GM21447 (cell line): ENCODE data around the gene AREL1.
A peak's percentile ranks its signal among the peaks of the same experiment; 100 is the strongest.
"Not testable (repeated sequence)": the region's sequence is repeated elsewhere in the genome, so short reads cannot be mapped to it uniquely, and the experiment has no call there.

ENCODE experiments used
- ATAC-seq: cut with Tn5 transposase; IDR thresholded peaks from one replicate; pipeline ENCODE4 v1.9.1; 2021; ENCODE audit not compliant: unreplicated experiment

Gene AREL1, protein sequence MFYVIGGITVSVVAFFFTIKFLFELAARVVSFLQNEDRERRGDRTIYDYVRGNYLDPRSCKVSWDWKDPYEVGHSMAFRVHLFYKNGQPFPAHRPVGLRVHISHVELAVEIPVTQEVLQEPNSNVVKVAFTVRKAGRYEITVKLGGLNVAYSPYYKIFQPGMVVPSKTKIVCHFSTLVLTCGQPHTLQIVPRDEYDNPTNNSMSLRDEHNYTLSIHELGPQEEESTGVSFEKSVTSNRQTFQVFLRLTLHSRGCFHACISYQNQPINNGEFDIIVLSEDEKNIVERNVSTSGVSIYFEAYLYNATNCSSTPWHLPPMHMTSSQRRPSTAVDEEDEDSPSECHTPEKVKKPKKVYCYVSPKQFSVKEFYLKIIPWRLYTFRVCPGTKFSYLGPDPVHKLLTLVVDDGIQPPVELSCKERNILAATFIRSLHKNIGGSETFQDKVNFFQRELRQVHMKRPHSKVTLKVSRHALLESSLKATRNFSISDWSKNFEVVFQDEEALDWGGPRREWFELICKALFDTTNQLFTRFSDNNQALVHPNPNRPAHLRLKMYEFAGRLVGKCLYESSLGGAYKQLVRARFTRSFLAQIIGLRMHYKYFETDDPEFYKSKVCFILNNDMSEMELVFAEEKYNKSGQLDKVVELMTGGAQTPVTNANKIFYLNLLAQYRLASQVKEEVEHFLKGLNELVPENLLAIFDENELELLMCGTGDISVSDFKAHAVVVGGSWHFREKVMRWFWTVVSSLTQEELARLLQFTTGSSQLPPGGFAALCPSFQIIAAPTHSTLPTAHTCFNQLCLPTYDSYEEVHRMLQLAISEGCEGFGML

DNA sequence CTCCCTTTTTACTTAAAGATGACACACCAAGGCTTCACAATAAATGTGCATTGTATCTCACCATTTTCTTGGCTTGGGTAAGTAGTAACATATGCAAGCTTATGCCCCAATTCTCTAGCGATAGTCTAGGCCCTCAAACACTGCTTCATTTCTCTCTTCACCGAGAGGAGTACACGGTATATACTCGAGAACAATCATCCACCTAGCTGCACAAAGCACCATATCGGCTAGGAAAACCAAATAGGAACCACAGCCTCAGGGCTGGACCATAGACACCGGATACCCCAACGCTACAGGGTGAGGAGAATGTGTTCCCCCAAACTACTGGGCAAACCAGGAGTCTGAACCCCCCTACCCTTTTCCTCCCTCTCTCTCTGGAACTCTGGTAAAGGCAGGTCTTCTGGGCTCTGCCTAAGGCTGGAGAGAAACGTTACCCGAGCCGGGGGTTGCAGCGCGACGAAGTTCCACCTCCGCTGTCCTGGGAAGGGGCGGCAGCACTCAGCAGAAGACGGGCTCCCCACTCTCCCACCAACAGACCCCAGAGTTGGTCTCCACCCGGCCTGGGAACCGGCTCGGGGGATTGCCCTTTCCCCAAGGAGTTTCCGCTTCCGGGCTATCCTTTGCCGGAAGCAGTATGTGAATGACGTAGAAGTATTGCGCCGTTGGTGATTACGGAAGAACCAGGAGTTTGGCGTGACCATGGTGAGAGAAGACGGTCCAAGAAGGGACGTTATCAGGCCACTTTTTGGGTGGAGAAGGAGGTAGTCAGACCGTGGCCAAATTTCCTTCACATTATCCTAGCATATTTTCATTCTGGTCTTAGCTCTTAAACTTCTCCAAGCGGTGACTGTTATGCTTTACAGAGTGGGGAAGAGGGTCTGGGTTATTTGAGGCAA lies at the start of gene AREL1, which contains the start of gene FCF1:
AREL1 (minus strand) TSS at position 582 of the 896 bp plus-strand sequence. CDS start 27,465 bp downstream, outside the sequence.
FCF1 (plus strand) TSS at position 646 of the 896 bp plus-strand sequence; CDS start at position 700, 54 bp downstream.
- ATAC-seq, result peak; percentile 95

DNA sequence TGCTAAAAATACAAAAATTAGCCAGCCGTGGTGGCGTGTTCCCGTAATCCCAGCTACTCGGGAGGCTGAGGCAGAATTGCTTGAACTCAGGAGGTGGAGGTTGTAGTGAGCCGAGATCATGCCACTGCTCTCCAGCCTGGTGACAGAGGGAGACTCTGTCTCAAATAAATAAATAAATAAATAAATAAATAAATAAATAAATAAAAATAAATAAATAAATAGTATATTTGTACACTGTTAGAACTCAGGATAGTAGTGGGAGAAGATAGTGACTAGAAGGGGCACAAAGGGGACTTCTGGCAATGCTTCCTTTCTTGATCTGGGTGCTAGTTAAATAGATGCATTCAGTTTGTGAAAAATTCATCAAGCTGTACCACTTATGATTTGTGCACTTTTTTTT lies 45.6 kb upstream of the AREL1 start:
- not testable (repeated sequence) for ATAC-seq

DNA sequence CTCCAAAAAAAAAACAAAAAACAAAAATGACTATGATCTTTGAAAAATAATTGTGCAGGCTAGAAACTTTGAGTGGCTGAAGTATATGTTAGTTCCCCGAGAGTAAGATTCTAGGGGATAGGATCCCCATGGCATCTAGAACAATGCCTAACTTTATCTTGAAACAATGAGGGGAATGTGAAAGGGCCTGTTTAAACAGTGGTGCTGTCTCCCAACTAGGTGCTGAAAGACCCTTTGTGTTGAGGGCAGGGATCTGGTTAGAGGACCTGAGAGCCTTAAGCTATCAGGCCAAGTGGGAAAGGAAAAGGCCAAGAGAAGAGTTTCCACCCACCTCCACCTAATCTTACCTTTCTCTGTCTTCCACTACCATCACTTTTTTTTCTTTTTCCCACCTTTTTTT lies 43.4 kb upstream of the AREL1 start:
- no peak for ATAC-seq

DNA sequence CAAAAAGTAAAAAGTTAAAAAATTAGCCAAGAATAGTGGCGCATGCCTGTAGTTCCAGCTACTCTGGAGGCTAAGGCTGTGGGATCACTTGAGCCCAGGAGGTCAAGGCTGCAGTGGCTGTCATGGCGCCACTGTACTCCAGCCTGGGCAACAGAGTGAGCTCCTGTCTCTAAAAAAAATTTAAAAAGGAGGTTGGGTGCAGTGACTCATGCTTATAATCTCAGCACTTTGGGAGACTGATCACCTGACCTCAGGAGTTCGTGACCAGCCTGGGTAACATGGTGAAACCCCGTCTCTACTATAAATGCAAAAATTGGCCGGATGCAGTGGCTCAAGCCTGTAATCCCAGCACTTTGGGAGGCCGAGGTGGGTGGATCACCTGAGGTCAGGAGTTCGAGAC lies 42.0 kb upstream of the AREL1 start:
- no peak for ATAC-seq

DNA sequence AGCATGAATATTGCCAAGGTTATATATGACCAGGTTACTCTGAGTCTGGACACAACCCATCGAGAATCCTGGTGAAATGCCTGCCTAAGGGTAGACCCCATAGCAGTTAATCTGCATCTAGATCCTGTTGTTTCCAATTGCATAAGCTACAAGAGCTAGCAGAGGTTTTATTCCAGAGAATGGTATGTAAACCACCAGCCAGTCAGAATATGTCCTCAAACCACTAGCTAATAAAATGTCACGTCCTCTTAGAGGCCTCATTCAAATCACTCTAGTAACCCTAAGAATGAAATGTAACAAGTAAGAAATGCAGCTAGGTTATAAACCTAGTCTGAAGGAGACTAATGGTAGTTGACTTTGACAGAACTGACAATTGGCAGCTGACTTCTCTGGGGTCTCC lies 41.3 kb upstream of the AREL1 start:
- no peak for ATAC-seq

DNA sequence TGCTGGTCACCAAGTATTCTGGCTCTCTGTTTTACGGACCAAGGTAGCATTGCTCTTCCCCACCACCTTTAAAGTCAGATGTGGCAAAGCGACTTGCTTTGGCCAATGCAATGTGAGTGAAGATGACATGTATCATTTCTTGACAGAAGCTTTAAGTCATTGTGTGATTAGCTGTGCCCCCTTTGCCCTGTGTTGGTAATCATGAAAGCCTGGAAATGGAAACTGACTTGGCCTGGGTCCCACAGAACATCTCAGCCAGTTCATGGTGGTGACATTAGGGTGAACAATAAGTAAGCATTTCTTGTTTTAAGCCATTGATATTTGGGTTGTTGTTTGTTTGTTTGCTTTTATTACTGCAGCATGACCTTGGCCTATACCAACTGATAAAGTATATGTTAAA lies 34.4 kb upstream of the AREL1 start:
- ATAC-seq, result no peak

DNA sequence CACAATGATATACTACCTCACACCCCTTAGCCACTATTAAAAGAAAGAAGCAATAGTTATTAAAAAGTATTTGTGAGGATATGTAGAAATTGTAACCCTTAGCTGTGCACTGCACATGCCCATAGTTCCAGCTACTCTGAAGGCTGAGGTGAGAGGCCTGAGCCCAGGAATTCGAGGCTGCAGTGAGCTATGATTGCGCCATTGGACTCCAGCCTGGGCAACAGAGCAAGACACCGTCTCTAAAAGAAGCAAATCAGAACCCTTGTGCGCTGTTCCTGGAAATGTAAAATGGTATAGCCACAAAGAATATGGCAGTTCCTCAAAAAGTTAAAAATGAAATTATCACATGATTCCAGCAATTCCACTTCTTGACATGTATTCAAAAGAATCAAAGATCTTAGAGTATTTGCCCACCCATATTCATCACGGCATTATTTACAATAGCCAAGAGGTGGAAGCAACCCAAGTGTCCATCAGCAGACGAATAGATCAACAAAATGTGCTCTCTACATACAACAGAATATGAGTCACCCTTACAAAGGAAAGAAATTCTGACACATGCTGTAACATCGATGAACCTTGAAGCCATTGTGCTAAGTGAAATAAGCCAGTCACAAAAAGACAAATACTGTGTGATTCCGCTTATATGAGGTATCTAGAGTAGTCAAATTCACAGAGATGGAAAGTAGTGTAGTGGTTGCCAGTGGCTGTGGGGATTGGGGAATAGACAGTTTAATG lies 26.6 kb upstream of the AREL1 start:
- ATAC-seq, result no peak

DNA sequence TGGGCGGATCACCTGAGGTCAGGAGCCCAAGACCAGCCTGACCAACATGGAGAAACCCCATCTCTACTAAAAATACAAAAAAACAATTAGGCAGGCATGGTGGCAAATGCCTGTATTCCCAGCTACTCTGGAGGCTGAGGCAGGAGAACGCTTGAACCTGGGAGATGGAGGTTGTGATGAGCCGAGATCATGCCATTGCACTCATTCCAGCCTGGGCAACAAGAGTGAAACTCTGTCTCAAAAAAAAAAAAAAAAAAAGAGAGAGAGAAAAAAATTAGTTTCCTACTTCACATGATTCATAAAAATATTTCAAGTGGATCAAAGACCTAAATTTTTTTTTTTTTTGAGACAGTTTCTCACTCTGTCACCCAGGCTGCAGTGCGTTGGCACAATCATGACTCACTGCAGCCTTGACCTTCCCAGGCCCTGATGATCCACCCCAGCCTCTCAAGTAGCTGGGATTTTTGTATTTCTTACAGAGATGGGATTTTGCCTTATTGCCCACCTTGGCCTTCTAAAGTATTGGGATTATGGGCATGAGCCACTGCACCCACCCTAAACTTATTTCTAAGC lies 25.0 kb upstream of the AREL1 start:
- ATAC-seq, result no peak

DNA sequence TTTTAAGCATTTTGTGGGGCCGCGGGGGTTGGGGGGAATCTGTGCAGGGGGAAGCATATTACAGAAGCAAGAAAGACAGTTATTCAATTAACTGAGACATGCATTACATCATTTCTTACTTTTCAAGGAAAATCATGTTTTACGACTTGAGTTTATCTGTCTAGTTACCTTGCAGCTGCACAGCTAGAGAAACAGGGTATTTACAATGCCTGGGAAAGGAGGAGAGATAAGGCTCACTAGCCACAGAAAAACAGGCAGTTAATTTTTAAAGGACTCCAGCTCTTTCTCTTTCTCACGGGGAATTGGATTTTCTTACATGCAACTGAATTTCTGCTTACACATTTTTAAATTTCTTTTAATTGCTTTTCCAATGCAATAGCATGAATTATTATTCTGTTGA lies 22.2 kb upstream of the AREL1 start:
- no peak for ATAC-seq

DNA sequence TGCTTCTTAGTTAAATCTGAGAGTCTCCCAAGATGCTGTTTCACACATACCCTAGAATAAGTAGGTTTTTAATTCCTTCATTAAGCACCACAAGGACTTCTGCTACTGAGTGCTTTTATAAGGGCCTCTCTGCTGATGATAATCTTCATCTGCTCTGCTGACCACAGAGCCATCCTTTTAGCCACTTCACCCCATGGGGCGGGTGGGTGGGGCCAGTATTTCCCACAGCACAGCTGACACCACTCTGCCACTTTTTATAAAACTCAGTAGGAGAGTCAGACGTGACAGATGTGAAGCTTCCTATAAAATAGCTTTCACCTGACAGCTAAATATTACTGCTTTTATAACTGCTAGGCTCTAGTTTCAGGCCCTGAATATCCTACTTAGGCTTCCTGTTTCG lies 20.3 kb upstream of the AREL1 start:
- ATAC-seq, result no peak

DNA sequence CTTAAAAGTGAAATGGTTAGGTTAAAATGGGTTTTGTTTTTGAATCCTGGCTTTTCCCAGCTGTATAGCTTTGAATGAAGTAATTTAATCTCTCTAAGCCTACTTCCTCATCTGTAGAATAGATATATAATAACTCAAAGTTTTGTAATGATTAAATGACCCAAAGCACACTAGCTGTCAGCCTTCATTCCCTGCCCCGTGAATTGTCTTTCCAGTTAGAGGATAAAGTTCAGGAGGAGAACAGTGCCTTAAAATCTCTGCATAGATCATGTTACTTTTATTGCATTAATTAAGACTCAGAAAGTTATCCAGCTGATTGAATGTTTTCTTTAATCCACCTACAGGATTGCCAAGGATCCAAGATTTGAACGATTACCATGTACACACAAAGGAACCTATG lies 19.5 kb upstream of the AREL1 start:
- no peak for ATAC-seq

DNA sequence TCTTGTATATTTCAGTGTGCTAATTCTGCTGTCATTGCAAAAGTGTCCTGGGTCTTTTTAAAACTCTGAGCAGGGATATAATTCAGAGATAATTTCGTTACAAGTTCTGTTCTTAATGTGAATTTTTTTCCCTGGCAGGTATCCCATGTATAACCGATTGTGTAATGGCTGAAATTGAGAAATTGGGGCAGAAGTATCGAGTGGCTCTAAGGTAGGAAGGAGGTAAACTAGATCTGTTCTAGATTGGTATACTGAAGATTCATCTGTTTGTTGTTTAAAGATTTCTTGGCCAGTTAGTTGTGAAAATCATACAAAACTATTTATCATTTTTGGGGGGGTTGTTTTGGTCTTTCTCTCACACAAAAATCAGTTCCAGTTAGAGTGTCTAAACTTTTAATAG lies 10.3 kb upstream of the AREL1 start:
- ATAC-seq, result no peak

DNA sequence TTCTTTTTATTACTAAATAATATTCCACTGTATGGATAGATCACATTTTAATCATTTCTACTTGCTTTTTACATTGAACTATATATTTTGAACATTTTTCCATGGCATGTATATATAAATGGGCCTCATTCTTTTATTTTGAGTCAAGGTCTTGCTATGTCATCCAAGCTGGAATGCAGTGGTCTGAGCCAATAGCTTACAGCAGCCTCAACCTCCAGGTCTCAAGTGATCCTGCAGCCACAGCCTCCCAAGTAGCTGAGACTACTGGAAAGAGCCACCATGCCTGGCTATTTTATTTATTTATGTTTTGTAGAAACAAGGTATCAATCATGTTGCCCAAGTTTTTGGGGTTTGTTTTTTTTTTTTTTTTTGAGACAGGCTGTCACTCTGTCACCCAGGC lies 7.6 kb upstream of the AREL1 start:
- ATAC-seq, result no peak

DNA sequence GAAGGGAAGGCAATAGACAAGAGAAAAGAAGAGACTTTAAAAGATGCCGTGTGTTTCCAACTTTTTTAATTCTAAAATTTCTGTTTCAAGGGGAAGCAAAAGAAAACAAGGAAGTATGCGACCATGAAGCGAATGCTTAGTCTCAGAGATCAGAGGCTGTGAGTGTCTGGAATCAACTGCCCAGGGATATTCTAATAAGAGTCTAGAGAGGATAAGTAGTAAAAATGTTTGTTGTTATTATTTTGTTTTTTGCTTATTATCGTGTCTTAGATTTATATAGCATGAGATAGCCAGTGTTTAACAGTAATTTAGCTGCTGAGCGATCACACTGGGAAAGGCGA lies 485 bp upstream of the AREL1 start:
- ATAC-seq, result no peak

DNA sequence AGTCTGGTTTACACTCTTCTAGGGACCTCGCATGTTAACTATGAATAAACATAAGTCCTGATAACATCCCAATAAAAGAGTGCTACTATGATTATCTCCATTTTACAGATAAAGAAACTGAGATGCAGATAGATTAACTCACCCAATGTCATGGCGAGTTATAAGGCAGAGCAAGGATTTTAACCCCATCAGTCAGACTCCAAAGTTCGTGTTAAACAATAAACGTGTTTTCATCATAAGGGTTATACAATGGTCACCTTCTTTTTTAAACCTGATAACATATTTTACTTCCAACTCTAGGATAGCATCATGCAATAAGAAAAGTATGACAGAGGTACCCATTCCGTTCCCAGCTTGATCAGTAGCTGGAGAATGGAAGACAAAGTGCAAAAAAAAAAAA lies 1.2 kb downstream of the AREL1 start:
- no peak for ATAC-seq

DNA sequence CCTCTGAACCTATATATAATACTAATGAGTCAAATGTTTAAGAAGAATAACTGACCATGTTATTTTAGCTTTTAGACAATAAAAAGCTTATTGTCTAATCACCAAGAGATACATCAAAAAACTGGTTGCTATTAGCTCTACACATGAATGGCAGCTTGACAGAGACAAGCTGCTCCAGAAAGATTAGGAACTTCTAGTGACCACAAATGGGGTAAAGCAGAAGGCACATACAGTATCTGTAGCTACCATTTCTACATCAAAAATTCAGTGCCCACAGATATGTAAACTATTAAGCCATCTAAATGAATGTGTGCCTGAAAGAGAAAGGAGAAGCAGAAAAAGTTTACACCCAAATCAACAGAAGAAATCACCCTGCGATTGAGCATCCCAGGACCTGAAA lies 2.4 kb downstream of the AREL1 start:
- ATAC-seq, result no peak

DNA sequence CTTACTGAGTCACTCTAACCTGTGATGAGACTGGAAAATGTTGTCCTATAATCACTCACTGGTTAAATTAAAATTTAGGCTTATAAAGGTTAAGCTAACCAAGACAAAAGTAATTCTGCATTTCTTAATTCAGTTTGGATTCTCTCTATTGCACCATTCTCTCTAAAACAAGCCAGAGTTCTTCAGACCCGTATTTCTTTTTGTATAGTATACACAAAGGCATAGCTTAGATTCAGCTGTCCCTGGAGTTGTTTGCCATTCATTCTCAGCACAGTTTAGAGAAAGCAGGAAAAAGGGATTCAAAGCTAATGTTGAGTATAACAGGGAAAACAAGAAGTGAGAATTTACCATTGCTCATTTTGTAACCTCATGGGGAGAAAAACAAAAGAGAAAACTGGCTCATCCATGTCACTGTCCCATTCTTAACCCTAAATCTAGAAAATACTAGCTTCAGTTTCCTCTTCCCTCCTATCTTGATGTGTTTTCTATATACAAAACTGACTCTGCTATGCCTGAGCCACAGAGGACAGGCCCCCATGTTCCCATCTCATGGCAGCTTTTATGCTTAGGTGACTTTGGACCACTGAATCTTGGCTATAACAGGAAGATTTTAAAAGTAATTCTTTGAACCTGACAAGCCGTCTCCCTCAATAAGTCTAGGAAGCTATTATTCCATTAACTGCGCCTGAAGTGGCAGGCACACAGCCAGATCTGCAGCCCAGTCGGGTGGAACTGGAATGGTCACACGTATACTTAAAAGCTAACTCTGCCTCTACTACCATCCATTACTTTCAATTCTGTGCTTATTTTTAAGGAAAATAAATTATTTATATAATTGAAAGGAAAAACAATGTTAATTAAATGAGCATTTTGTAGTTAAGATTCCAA lies 7.0 kb downstream of the AREL1 start:
- ATAC-seq, result no peak

DNA sequence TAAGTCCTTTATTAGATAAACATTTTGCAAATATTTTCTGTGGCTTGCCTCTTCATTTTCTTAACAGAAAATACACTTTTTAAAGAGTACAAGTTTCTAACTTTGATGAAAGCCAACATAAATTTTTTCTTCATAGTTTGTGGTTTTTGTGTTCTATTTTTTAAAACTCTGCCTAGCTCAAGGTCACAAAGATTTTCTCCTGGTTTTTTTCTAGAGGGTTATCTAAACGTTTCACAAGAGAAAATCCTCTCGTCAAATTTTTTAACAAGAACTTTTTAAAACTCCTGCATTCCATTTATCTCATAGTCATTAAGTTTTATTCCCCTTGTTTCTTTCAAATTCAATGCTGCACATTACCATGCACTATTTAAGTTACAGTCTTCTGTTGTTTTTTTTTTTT lies 8.2 kb downstream of the AREL1 start:
- no peak for ATAC-seq

DNA sequence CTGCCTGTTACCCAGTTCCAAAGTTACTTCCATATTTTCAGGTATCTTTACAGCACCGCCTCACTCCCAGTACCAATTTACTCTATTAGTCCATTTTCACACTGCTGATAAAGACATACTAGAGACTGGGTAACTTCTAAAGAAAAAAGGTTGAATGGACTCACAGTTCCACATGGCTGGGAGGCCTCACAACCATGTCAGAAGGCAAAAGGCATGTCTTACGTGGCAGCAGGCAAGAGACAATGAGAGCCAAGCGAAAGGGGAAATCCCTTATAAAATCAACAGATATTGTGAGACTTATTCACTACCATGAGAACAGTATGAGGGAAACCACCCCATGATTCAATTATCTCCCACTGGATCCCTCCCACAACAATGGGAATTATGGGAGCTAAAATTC lies 9.8 kb downstream of the AREL1 start:
- ATAC-seq, result no peak
